GM12891 (cell line): Measurements from ENCODE around the gene ZNF200.
"Not testable (repeated sequence)": the region's sequence is repeated elsewhere in the genome, so short reads cannot be mapped to it uniquely, and the experiment has no call there.

ENCODE experiments used
- POLR2A ChIP-seq: IDR thresholded peaks from 2 replicates; pipeline ENCODE4 v1.6.1; 2011; ENCODE audit warnings: low read depth, low read length, control low read depth
- POLR2AphosphoS5 ChIP-seq: IDR thresholded peaks from 2 replicates; pipeline ENCODE4 v1.6.1; 2011; ENCODE audit warnings: low read depth, low read length, control low read depth
- SPI1 ChIP-seq: IDR thresholded peaks from 2 replicates; pipeline ENCODE4 v1.6.1; 2011; ENCODE audit warnings: low read depth, low read length, control low read depth
- TAF1 ChIP-seq: IDR thresholded peaks from 2 replicates; pipeline ENCODE4 v1.6.1; 2011; ENCODE audit warnings: low read depth, low read length, control low read depth

DNA sequence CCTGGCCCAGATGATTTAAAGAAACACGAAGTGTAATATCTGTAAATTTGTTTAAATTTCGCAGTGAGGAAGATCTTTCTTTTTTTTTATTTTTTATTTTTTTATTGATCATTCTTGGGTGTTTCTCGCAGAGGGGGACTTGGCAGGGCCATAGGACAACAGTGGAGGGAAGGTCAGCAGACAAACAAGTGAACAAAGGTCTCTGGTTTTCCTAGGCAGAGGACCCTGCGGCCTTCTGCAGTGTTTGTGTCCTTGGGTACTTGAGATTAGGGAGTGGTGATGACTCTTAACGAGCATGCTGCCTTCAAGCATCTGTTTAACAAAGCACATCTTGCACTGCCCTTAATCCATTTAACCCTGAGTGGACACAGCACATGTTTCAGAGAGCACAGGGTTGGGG is 35.8 kb upstream of the ZNF200 start:
- not testable (repeated sequence) for TF ChIP-seq SPI1, POLR2A, POLR2AphosphoS5, TAF1
